GM18511 (cell line): ENCODE data around the gene RNU1-3.
"Not testable (repeated sequence)": the region's sequence is repeated elsewhere in the genome, so short reads cannot be mapped to it uniquely, and the experiment has no call there.

Experiments
- ATAC-seq: cut with Tn5 transposase; IDR thresholded peaks from one replicate; pipeline ENCODE4 v1.9.1; 2021; ENCODE audit warnings: mild to moderate bottlenecking, moderate library complexity; ENCODE audit not compliant: unreplicated experiment

The RNU1-3 gene

DNA sequence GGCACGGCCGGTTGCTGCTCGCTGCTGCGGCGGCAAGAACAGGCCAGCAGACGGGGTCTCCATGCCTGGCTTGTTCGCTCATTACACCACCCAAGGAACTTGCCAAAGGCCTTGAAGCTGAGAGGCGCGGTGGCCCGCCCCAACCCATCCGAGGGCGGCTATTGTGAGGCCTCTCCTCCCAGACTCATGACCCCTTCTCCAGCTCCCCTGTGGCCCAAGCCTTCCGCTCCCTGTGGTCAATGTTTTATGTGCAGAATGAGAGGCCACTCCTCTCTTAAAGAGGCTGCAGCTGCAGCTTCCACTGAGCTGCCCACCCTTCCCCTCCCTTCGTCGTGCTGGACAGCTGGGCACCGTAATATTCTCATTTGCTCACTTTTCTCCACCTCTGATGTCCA, 27.6 kb upstream of the RNU1-3 start:
- not testable (repeated sequence) for ATAC-seq

GRCh38 chr1:16693449-16694307, 26.9 kb upstream of the RNU1-3 start:
- not testable (repeated sequence) for ATAC-seq

GRCh38 chr1:16692717-16693448, 26.1 kb upstream of the RNU1-3 start:
- ATAC-seq = not testable (repeated sequence)

DNA sequence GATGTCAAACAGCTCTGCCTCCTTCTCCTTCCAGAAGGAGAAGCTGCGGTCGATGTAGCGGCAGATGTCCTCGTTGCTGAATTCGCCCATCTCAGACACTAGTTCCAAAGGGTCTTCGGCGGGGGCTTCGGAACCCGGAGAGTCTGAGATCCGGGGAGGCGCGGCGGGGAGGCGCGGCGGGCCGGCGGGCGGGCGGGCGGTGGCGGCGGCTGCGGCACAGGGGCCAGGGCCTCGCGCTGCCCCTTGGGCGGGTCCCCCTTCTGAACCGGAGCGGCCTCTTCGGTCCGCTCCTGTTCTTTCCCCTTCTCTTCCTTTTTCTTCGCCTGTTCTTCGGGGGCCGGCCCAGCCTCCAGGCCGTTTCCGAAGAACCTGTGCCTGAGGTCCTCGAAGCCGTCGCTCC, 25.5 kb upstream of the RNU1-3 start:
- not testable (repeated sequence) for ATAC-seq

GRCh38 chr1:16690971-16691682, 24.4 kb upstream of the RNU1-3 start:
- not testable (repeated sequence) for ATAC-seq

GRCh38 chr1:16687132-16687800, 20.5 kb upstream of the RNU1-3 start:
- ATAC-seq = not testable (repeated sequence)

DNA sequence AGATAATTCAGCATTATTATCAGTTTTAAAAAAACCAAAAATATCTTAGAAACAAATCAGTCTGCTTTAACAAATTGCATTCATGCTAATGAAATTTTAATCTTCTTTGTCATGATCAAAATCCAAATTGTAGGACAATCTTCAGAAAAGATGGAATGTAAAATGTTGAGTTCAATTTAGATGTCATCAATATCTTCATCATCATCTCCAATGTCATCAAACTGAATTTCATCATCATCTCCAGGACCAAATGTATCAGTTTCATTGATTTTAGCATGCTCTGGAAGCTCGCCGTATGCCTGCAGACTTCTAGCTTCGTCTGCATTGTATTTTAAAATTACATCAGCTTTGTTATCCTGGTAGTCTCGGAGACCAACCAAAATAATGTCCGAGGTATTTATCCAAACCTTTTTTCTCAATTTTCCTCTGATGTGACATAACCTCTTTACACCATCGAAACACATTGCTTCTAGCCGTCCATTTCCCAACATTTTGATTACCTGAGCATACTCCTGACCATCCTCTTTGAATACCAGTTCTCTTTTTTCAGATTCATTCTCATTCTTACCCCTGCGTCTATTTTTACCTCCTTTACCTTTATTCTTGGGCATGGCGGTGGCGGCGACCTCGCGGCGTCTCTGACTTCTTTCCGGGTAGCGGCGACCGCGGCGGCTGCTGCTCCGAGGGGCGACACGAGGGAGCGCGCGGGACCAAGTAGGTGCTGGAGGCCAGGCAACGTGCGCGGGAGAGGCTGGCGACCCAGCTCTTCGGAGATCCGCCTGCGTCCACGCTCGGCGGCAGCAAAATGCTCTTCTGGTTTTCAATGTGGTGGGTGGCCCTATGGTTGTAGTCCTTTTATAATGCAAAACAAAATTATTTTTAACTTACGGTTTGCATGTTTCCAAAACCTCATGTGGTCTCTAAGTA, 19.0 kb upstream of the RNU1-3 start:
- not testable (repeated sequence) for ATAC-seq

DNA sequence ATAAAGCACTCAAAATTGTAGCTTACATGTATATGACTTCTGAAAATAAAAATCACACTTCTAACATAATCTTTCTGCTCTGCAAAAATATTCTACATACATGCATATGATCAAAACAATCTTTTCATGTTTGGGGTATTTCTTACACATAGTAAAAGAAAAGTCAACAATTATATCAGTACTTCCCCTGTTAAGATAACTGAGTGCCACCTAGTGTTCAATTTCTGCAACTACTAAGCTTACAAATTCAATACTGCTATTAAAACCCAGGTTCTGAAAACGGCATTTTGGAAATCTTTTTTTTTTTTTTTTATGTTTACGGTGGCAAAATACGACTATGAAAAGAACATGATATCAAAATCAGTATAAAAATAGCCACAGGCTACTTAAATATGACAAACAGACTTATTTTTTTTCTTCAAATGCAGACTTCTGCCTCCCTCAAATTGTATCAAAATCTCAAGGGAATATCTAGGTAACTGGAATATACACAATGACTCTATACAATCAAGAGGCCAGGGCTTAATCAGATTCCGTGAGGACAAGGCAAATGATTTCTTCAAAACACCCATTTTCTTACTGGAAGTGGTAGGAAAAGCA, 18.1 kb upstream of the RNU1-3 start:
- ATAC-seq = peak; percentile 71

DNA sequence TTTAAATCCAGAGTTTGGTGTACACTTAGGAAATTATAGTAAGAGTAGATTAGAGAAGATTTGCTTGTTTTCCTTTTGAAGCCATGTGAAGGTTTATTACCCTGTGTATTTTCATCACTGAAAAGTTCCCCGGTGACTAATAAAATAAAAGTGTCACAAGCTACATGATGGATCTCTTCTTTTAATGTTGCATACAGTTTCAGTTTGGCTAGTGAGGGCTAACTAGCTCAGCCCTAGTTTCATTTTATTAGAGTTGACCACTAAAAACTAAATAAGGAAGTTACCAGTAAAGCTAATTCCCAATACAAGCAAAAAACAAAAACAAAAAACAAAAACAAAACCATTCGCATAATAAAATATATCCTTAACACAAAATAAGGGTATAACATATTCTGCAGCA, 17.4 kb upstream of the RNU1-3 start:
- ATAC-seq = not testable (repeated sequence)

- not testable (repeated sequence) for ATAC-seq
Observed at GRCh38 chr1:16682803-16683202, 16.1 kb upstream of the RNU1-3 start.

- ATAC-seq = not testable (repeated sequence)
Observed at GRCh38 chr1:16680366-16680765, 13.6 kb upstream of the RNU1-3 start.

DNA sequence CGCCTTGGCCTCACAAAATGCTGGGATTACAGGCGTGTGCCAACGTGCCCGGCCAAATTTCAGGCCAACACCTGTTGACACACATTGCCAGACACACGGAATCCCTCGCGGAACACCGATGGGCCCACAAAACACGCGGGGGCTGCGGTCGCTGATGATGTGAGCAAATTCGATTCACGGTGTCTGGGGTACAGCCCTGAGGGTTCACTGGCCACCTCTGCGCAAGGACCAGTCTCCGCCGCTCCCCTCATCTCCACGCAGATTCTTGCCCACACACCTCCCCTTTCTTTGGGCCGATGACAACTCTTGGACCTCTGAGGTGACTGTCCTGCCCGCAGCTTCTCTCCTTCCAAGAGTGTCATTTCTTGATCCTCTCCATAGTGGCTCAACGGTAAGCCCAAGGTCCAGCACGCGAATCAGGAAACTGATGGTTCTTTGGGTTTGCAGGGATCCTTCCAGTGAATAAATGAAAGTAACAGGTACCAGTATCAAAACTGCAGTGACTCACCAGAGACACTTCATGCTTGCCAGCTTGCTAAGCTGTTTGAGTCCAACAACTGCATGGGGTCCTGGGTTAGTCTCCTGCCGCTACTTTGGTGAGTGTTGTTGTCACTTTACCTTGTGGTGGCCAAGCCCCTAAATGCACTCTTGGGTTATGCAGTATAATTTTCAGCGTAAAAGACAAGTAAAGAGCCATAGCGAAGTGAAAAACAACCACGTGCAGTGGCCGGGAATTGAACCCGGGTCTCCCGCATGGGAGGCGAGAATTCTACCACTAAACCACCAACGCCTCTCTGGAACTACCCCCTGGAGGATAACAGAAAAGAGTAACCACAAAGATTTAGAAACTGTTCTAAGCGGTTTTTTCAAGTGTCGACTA, 11.0 kb upstream of the RNU1-3 start:
- ATAC-seq = no peak

GRCh38 chr1:16676661-16677523, 10.1 kb upstream of the RNU1-3 start:
- ATAC-seq = not testable (repeated sequence)

- not testable (repeated sequence) for ATAC-seq
Observed at GRCh38 chr1:16675118-16675510, 8.4 kb upstream of the RNU1-3 start.

DNA sequence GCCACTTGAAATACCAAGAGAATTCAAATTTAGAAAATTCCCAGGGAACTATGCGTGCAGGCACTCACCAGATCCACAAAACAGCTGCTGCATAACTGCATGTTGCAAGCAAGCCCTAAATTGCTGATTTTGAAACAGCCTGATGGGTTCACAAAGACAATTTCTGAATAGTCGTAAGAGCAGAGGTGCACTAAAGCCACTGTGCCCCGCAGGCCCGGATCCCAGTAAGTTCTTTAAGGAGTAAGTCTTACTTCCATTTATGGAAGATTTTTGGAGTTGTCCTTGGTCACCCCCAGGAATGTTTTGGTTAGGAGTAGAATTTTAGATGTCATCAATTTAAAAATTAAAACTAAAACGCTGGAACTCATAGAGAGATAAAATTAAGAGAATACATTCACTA, 7.2 kb upstream of the RNU1-3 start:
- not testable (repeated sequence) for ATAC-seq

DNA sequence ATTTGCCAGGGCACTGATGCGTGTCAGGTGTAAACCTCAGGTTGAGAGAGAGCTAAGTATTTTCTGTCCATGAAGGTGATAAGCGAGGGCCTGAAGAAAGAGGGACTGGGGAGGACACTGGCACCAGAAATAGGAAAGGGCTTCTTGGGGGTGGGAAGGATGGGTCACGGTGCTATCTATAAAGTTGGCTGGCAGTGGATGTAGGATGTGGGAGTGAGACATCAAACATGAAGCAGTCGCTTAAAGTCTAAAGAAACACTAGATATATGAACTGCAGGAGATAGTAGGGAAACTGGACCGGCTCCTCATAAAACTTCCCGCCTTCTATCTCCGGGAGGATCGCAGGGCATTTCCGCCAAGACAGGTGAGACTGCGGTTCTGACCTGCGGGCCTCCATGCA, 912 bp downstream of the RNU1-3 start:
- ATAC-seq = not testable (repeated sequence)

DNA sequence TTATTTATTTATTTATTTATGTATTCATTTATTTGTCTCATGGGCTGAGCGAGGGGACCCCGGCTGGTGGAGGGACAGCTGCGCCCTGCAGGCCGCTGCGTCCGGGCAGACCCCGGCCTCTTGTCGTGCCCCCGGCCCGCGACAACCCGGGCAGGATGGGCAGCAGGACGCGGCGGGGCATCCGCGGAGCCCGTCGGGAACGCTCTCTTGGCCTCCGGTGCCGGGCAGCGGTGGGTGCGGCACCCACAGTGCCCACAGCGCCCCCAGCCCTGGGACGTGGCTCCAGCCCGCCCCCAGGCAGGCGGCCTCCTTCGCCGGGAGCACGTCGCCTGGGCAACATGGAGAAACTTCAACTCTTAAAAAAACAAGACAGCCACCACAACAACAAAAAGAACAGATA, 8.5 kb downstream of the RNU1-3 start:
- ATAC-seq = not testable (repeated sequence)
